Gastrocnemius medialis (tissue), 4 donors: ENCODE data around the gene AAK1. TPM values are rescaled to one million over a fixed set of nuclear protein-coding genes. Genes with fewer than 3 reads are reported as not detected.
"Not testable (repeated sequence)": the region's sequence is repeated elsewhere in the genome, so short reads cannot be mapped to it uniquely, and the experiment has no call there.

Experiments
- ATAC-seq, 2 donors: fragments of 150-250 bp; one replicate each; pipeline ENCODE4 v1.9.1; 2016
- DNase-seq, 2 donors: peaks; one replicate each; pipeline ENCODE4 v3.0.0-alpha.2; 2019
- H3K27ac ChIP-seq, 4 donors: fragments of 200-600 bp; sonication (generic); 1 replicate in 1 of 4; 2 replicates in 3 of 4; pipeline ENCODE4 v1.5.1; 2016 to 2018; ENCODE audit warnings: mild to moderate bottlenecking in 2 of 4, moderate library complexity in 1 of 4
- H3K27me3 ChIP-seq, 3 donors: fragments of 200-600 bp; sonication (generic) in 2 of 3; 1 replicate in 1 of 3; 2 replicates in 2 of 3; pipeline versions ENCODE4 v1.5.1 to v1.6.0; 2016 to 2019; ENCODE audit warnings: mild to moderate bottlenecking in 1 of 3, moderate library complexity in 1 of 3
- H3K36me3 ChIP-seq, 2 donors: fragments of 200-600 bp; sonication (generic) in 1 of 2; one replicate each; pipeline ENCODE4 v1.5.1; 2017 to 2018
- H3K4me1 ChIP-seq, 2 donors: fragments of 200-600 bp; sonication (generic) in 1 of 2; one replicate each; pipeline ENCODE4 v1.5.1; 2016 to 2017; ENCODE audit warnings: mild to moderate bottlenecking in 2 of 2
- H3K4me3 ChIP-seq, 4 donors: fragments of 200-600 bp; sonication (generic) in 3 of 4; 1 replicate in 1 of 4; 2 replicates in 3 of 4; pipeline ENCODE4 v1.5.1; 2016 to 2019; ENCODE audit warnings: mild to moderate bottlenecking in 2 of 4
- H3K9me3 ChIP-seq, 3 donors: fragments of 200-600 bp; sonication (generic) in 2 of 3; 1 replicate in 1 of 3; 2 replicates in 2 of 3; pipeline ENCODE4 v1.5.1; 2016 to 2019
- POLR2A ChIP-seq, 2 donors: fragments of 450-650 bp; IDR thresholded peaks; one replicate each; pipeline ENCODE4 v1.6.1; 2017; ENCODE audit warnings: antibody characterized with exemption in 2 of 2, mild to moderate bottlenecking in 2 of 2, moderate library complexity in 2 of 2
- in situ Hi-C, 4 donors: fragments of 200-750 bp; cut with MboI; loops; one replicate each; pipeline versions ENCODE4 v1.15.0 to v1.8.0; 2017; ENCODE audit warnings: low sequenced_read_pairs in 4 of 4
- intact Hi-C: fragments of 100-400 bp; cut with DNase I; formaldehyde crosslinking; loops from one replicate; pipeline ENCODE4 v1.15.1; 2023; ENCODE audit warnings: low total_unique reads
- total RNA-seq, 4 donors: library from RNA; depleted of rRNA; stranded (reverse); fragments of >200 nt; gene quantifications; one replicate each; pipeline versions ENCODE4 v1.1.0 to v1.2.3, GENCODE V29; 2016
- TF ChIP-seq, protein P1 (sequence below), 5 experiments: fragments of 450-650 bp in 3 of 5; fragments of 200-600 bp in 2 of 5; sonication (generic) in 2 of 5; IDR thresholded peaks in 4 of 5; conservative IDR thresholded peaks in 1 of 5; 1 replicate in 4 of 5; 2 replicates in 1 of 5; pipeline ENCODE4 v1.5.1; 2016 to 2019; ENCODE audit warnings: antibody characterized with exemption in 5 of 5, mild to moderate bottlenecking in 3 of 5, moderate library complexity in 3 of 5

Gene AAK1
- total RNA-seq, 4 donors from 2014 or later, result 30.0 to 47.3 (median 39.1) TPM

GRCh38 chr2:69680001-69680675, 36.6 kb upstream of the AAK1 start:
- in situ Hi-C loops, result no loop called here
- ATAC-seq (no peak), DNase-seq (no peak)
- Histone ChIP-seq H3K36me3 (no peaks in the 10 kb centered on the region), H3K27me3 (no peaks in the 10 kb centered on the region), H3K9me3 (no peaks in the 10 kb centered on the region), H3K27ac (no peak overlapping the region), H3K4me3 (no peak overlapping the region), H3K4me1 (peaks cover 0 to 21% of the 10 kb centered on the region in 2 donors)
- intact Hi-C loops, result no loop called here
- no peak for TF ChIP-seq POLR2A (IDR thresholded peaks at IDR 0.05)

GRCh38 chr2:69677914-69678313, 34.4 kb upstream of the AAK1 start:
- TF ChIP-seq, protein P1, sequence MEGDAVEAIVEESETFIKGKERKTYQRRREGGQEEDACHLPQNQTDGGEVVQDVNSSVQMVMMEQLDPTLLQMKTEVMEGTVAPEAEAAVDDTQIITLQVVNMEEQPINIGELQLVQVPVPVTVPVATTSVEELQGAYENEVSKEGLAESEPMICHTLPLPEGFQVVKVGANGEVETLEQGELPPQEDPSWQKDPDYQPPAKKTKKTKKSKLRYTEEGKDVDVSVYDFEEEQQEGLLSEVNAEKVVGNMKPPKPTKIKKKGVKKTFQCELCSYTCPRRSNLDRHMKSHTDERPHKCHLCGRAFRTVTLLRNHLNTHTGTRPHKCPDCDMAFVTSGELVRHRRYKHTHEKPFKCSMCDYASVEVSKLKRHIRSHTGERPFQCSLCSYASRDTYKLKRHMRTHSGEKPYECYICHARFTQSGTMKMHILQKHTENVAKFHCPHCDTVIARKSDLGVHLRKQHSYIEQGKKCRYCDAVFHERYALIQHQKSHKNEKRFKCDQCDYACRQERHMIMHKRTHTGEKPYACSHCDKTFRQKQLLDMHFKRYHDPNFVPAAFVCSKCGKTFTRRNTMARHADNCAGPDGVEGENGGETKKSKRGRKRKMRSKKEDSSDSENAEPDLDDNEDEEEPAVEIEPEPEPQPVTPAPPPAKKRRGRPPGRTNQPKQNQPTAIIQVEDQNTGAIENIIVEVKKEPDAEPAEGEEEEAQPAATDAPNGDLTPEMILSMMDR (IDR thresholded peaks at IDR 0.05 in 4 of 5, conservative IDR thresholded peaks at IDR 0.05 in 1 of 5), result no peak
- no peak for TF ChIP-seq POLR2A (IDR thresholded peaks at IDR 0.05)
- no peak for ATAC-seq
- no peaks in the 10 kb centered on the region for H3K36me3 ChIP-seq
- H3K4me3 ChIP-seq, result no peak overlapping the region
- H3K4me1 ChIP-seq, result peaks cover 0 to 14% of the 10 kb centered on the region in 2 donors
- H3K27me3 ChIP-seq, result no peaks in the 10 kb centered on the region
- no peaks in the 10 kb centered on the region for H3K9me3 ChIP-seq
- intact Hi-C loops, result no loop called here
- in situ Hi-C loops, result no loop called here
- no peak for DNase-seq
- H3K27ac ChIP-seq, result no peak overlapping the region

GRCh38 chr2:69676146-69676545, 32.6 kb upstream of the AAK1 start:
- Histone ChIP-seq H3K27me3 (no peaks in the 10 kb centered on the region), H3K9me3 (no peaks in the 10 kb centered on the region), H3K4me3 (no peak overlapping the region), H3K4me1 (peaks cover 0 to 8% of the 10 kb centered on the region in 2 donors), H3K27ac (no peak overlapping the region), H3K36me3 (no peaks in the 10 kb centered on the region)
- ATAC-seq (no peak), DNase-seq (no peak)
- in situ Hi-C loops, result no loop called here
- TF ChIP-seq, protein P1 (IDR thresholded peaks at IDR 0.05 in 4 of 5, conservative IDR thresholded peaks at IDR 0.05 in 1 of 5), result no peak
- no peak for TF ChIP-seq POLR2A (IDR thresholded peaks at IDR 0.05)
- intact Hi-C loops, result no loop called here

- in situ Hi-C loops, result no loop called here
Measured at GRCh38 chr2:69674316-69674670, 30.8 kb upstream of the AAK1 start.

GRCh38 chr2:69673098-69673497, 29.6 kb upstream of the AAK1 start:
- H3K27ac ChIP-seq, H3K27me3 ChIP-seq, intact Hi-C loops, H3K36me3 ChIP-seq, in situ Hi-C loops, DNase-seq, H3K9me3 ChIP-seq, ATAC-seq, H3K4me3 ChIP-seq, H3K4me1 ChIP-seq: not testable (repeated sequence)

More at GRCh38 chr2:69674316-69674670, 30.8 kb upstream of the AAK1 start:
- DNase-seq (no peak), ATAC-seq (peak; percentile 56 to 75)
- intact Hi-C loops, result no loop called here
- Histone ChIP-seq H3K4me1 (peaks cover 0 to 8% of the 10 kb centered on the region in 2 donors), H3K4me3 (peak overlapping the region in 1 of 4 donors; percentile 5), H3K36me3 (no peaks in the 10 kb centered on the region), H3K27ac (peak overlapping the region in 3 of 4 donors; percentile 9 to 61 (median 20)), H3K9me3 (no peaks in the 10 kb centered on the region), H3K27me3 (no peaks in the 10 kb centered on the region)
- TF ChIP-seq, protein P1 (IDR thresholded peaks at IDR 0.05 in 4 of 5, conservative IDR thresholded peaks at IDR 0.05 in 1 of 5), result no peak
- TF ChIP-seq POLR2A (IDR thresholded peaks at IDR 0.05), result no peak

- no peak for DNase-seq
- no peaks in the 10 kb centered on the region for H3K9me3 ChIP-seq
- in situ Hi-C loops, result no loop called here
- peaks cover 0 to 8% of the 10 kb centered on the region in 2 donors for H3K4me1 ChIP-seq
- intact Hi-C loops, result no loop called here
- H3K36me3 ChIP-seq, result no peaks in the 10 kb centered on the region
- H3K4me3 ChIP-seq, result no peak overlapping the region
- TF ChIP-seq POLR2A (IDR thresholded peaks at IDR 0.05), result no peak
- TF ChIP-seq, protein P1 (IDR thresholded peaks at IDR 0.05 in 4 of 5, conservative IDR thresholded peaks at IDR 0.05 in 1 of 5), result no peak
- no peaks in the 10 kb centered on the region for H3K27me3 ChIP-seq
- no peak overlapping the region for H3K27ac ChIP-seq
- ATAC-seq, result no peak
Measured at GRCh38 chr2:69669666-69670065, 26.1 kb upstream of the AAK1 start.
